Panc1 (cell line): ENCODE measurements around the gene ELF4. TPM values are rescaled to one million over a fixed set of nuclear protein-coding genes. Genes with fewer than 3 reads are reported as not detected.

Source experiments
- ATAC-seq: fragments of 200-7000 bp; cut with Tn5 transposase; 2 replicates; pipeline ENCODE4 v1.9.1; 2020; ENCODE audit warnings: mild to moderate bottlenecking, moderate library complexity
- BruUV-seq: library from RNA; stranded (reverse); fragments of 400-500 nt; replicated peaks from 2 replicates; lab custom pipeline; 2021; lab: Mats Ljungman, UMichigan
- CTCF ChIA-PET: fragments of 300-600 bp; sonication (Branson Sonifier 250); formaldehyde crosslinking; loops from one replicate; lab custom pipeline; 2022; ENCODE audit warnings: antibody characterized with exemption; lab: Charles Lee
- POLR2A ChIA-PET: fragments of 300-600 bp; sonication (Branson Sonifier 250); formaldehyde crosslinking; loops from one replicate; lab custom pipeline; 2022; ENCODE audit warnings: antibody characterized with exemption; lab: Charles Lee
- DNase-seq: peaks from one replicate; pipeline ENCODE4 v3.0.0-alpha.2; 2010; ENCODE audit warnings: low read depth, low spot score
- H3K27ac ChIP-seq: 2 replicates; pipeline ENCODE4 v1.5.1; 2011; ENCODE audit warnings: mild to moderate bottlenecking, low read length, inconsistent platforms
- H3K27me3 ChIP-seq: fragments of 200-500 bp; sonication (Bioruptor generic); 2 replicates; pipeline ENCODE4 v1.6.0; 2014; ENCODE audit warnings: low read length, inconsistent platforms; ENCODE audit not compliant: control insufficient read depth, insufficient read depth
- H3K36me3 ChIP-seq: fragments of 200-500 bp; sonication (Bioruptor generic); 2 replicates; pipeline ENCODE4 v1.5.1; 2014; ENCODE audit warnings: inconsistent platforms, mild to moderate bottlenecking, low read length, moderate library complexity; ENCODE audit not compliant: control insufficient read depth, insufficient read depth
- H3K4me1 ChIP-seq: 2 replicates; pipeline ENCODE4 v1.5.1; 2011; ENCODE audit warnings: inconsistent platforms, mild to moderate bottlenecking, low read length, moderate library complexity; ENCODE audit not compliant: control insufficient read depth, insufficient read depth
- H3K4me3 ChIP-seq, 2 experiments: 2 replicates each; pipeline ENCODE4 v1.5.1; 2011 to 2012; ENCODE audit warnings: low read depth in 2 of 2, low read length in 2 of 2, mild to moderate bottlenecking in 2 of 2, inconsistent platforms in 1 of 2, moderate library complexity in 1 of 2
- H3K9me3 ChIP-seq: fragments of 200-500 bp; sonication (Bioruptor generic); 2 replicates; pipeline ENCODE4 v1.5.1; 2014; ENCODE audit warnings: low read depth, mild to moderate bottlenecking, inconsistent platforms, low read length, moderate library complexity; ENCODE audit not compliant: control insufficient read depth, insufficient read depth
- CTCF ChIP-seq: fragments of 450-650 bp; IDR thresholded peaks from 2 replicates; pipeline ENCODE4 v1.5.1; 2017; ENCODE audit warnings: mild to moderate bottlenecking
- POLR2AphosphoS5 ChIP-seq: IDR thresholded peaks from 2 replicates; pipeline ENCODE4 v1.6.1; 2012; ENCODE audit warnings: mild to moderate bottlenecking, low read depth, low read length, moderate library complexity
- REST ChIP-seq, 2 experiments: IDR thresholded peaks; 2 replicates each; pipeline ENCODE4 v1.6.1; 2011 to 2012; ENCODE audit warnings: low read depth in 2 of 2, control low read depth in 1 of 2, low read length in 1 of 2, mild to moderate bottlenecking in 1 of 2, moderate library complexity in 1 of 2; ENCODE audit not compliant: insufficient read depth in 1 of 2
- SIN3A ChIP-seq: IDR thresholded peaks from 2 replicates; pipeline ENCODE4 v1.6.1; 2012; ENCODE audit warnings: low read depth, mild to moderate bottlenecking, low read length, moderate library complexity, borderline replicate concordance; ENCODE audit not compliant: insufficient read depth
- TCF7L2 ChIP-seq: IDR thresholded peaks from 2 replicates; pipeline ENCODE4 v1.6.1; 2011; ENCODE audit warnings: mild to moderate bottlenecking, low read depth, low read length, inconsistent platforms
- in situ Hi-C: cut with HindIII; loops from 2 replicates; pipeline ENCODE4 v1.10.0; 2016; ENCODE audit warnings: low sequenced_read_pairs, low pct_unique_long_range_greater_than_20kb
- intact Hi-C: fragments of 100-400 bp; cut with micrococcal nuclease; formaldehyde crosslinking; loops from one replicate; pipeline ENCODE4 v1.10.0; 2022; ENCODE audit not compliant: unreplicated experiment
- total RNA-seq: library from RNA; stranded (reverse); gene quantifications from one replicate; pipeline ENCODE4 v1.2.1, GENCODE V29; 2021; ENCODE audit not compliant: unreplicated experiment

ELF4 gene
- total RNA-seq, 1 experiment from 2014 or later = 48.0 TPM

GRCh38 chrX:130130990-130131389, 20.7 kb upstream of the ELF4 start:
- no peak overlapping the region for H3K27ac ChIP-seq
- ATAC-seq = no peak
- no peak for TF ChIP-seq CTCF
- no peak for TF ChIP-seq SIN3A
- no peak for TF ChIP-seq REST (IDR thresholded peaks at IDR 0.05; ENCODE audit: insufficient read depth in 1 of 2, low read depth in 2 of 2, low read length in 1 of 2)
- TF ChIP-seq POLR2AphosphoS5 = no peak
- TF ChIP-seq TCF7L2 = no peak
- POLR2A ChIA-PET = interaction anchor here (0.5 kb wide), 1 partner anchor 15 kb away, joined by 5 read pairs; no protein-coding TSS in a partner anchor
- no peak for DNase-seq
- BruUV-seq = no TSS peak
- no peaks in the 10 kb centered on the region for H3K27me3 ChIP-seq
- CTCF ChIA-PET = interaction anchor here (0.6 kb wide), 1 partner anchor 14 kb away, joined by 3 read pairs; no protein-coding TSS in a partner anchor
- peaks cover 8% of the 10 kb centered on the region; the same call in 1 of the 2 replicates for H3K36me3 ChIP-seq
- no peaks in the 10 kb centered on the region for H3K4me1 ChIP-seq
- intact Hi-C loops (no loop called here), in situ Hi-C loops (no loop called here)
- no peaks in the 10 kb centered on the region for H3K9me3 ChIP-seq
- H3K4me3 ChIP-seq = no peak overlapping the region

- no peaks in the 10 kb centered on the region for H3K27me3 ChIP-seq
- peaks cover 9% of the 10 kb centered on the region for H3K4me1 ChIP-seq
- in situ Hi-C loops (no loop called here), intact Hi-C loops (no loop called here)
- no peak for ATAC-seq
- ChIA-PET CTCF (interaction anchor here (0.6 kb wide), 1 partner anchor 18 kb away, joined by 3 read pairs; no protein-coding TSS in a partner anchor), POLR2A (no interaction called here)
- no peak overlapping the region for H3K4me3 ChIP-seq
- DNase-seq = no peak
- H3K9me3 ChIP-seq = no peaks in the 10 kb centered on the region
- BruUV-seq = no TSS peak
- H3K36me3 ChIP-seq = peaks cover 3% of the 10 kb centered on the region; the same call in 1 of the 2 replicates
- TF ChIP-seq CTCF = no peak
- no peak for TF ChIP-seq REST (IDR thresholded peaks at IDR 0.05; ENCODE audit: insufficient read depth in 1 of 2, low read depth in 2 of 2, low read length in 1 of 2)
- no peak for TF ChIP-seq SIN3A
- TF ChIP-seq POLR2AphosphoS5 = no peak
- no peak for TF ChIP-seq TCF7L2
- no peak overlapping the region for H3K27ac ChIP-seq
Observed at GRCh38 chrX:130125091-130125874, 15.0 kb upstream of the ELF4 start.
